GM21360 (cell line): ENCODE measurements around the gene AEBP1.
A peak's percentile ranks its signal among the peaks of the same experiment; 100 is the strongest.

Experiments
- ATAC-seq: cut with Tn5 transposase; IDR thresholded peaks from one replicate; pipeline ENCODE4 v1.9.1; 2021; ENCODE audit warnings: mild to moderate bottlenecking, moderate library complexity; ENCODE audit not compliant: unreplicated experiment

The AEBP1 gene

DNA sequence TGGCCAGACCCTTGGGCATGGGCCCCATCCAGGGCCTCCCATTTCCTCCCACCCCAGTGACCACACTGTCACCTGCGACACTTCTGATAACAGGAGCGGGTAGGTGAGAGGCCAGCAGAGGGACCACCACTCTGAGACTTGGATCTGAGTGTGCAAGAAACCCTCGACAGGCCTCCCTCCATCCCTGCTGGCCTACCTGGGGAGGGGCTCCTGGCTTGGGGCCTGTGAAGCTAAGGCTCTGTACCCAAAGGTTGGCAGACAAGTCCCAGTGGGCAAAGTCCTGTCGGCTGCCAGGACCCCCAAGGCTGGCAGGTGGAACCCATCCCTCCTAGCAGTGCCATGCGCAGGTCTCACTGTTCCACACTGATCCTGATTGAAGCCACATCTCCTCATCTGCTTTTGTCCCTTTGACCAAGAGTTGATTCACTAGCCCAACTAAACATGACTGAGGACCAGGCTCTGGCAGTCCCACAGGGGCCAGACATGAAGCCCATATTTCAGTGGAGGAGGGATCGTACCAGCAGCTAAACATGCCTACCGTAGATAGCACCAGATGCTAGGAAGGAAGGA, 37.6 kb upstream of the AEBP1 start:
- no peak for ATAC-seq

DNA sequence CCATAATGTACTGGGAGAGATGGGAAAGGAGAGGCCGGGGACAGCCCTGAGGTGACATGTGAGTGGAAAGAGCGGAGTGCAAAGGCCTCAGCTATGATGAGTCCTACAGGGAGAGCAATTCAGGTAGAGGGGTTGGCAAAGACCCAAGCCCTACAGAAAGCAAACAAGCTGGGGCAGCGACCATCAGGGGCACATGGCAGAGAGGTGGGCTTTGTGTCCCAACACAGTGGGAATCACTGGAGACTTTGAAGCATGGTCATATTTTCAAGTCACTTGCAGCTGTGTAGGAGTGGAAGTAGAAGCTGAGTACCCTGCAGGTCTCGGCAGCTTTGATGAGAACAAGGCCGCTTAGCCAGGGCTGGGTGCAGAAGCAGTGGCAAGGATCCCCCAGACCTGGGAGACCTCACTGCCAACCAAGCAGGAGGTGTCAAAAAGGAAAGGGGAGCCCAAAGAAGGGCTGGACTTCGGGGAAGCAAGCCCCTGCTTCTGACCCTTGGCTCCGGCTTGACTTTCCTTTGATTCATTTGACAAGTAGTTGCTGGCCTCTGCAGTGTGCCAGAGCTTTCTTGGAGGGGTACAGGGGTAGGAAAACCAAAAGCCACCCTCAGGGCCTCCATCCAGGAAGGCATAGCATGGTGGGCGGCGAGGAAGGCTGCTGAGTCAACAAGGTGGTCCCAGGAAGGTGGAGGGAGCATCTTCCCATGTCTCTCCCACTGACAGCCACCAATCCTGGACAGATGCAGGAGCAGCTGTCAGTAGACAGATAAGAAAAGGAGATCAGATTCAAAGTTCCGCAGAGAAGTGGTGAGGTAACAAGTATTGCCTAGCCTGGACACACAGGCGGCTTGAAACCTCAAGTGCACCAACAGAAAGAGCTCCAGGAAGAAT, 36.8 kb upstream of the AEBP1 start:
- ATAC-seq: no peak

DNA sequence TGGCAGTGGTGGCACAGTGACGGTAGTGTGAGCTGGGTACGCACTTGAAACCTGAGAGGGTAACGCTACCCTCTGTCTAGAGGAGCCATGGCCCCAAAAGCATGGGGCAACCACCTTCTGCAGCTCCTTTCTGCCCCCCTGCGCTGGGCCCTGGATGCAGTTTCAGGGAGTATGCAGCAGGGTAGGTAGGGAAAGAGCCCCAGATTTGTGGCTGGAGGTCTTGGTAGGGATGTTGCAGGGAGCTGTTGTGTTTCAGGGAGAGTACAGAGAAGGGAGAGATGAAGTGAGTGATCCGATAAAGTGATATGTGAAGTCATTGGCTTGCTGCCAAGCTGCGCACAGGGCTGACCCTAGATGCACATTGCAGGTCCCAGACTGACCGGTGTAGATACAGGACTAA, 36.1 kb upstream of the AEBP1 start:
- no peak for ATAC-seq

DNA sequence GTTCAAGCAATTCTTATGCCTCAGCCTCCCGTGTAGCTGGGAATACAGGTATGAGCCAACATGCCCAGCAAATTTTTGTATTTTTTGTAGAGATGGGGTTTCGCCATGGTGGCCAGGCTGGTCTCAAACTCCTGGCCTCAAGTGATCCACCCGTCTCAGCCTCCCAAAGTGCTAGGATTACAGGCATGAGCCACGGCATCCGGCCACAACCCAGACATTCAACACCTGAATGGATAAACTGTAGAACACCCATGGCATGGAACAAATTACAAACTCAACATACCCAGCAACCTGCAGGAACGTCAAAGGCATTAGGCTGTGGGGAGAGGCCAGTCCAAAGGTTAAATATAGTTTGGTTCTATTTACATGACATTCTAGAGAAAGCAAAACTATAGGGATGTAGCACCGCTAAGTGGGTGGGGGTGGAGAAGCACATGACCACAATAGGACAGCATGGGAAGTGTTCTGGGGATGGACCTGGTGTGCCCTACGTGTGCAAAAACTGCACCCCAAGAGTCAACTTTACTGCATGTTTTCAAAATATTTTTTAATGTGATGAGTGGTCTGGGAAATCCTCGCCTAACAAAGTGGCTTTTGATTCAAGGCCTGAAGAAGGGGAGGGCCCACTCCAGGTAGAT, 32.3 kb upstream of the AEBP1 start:
- ATAC-seq: no peak

DNA sequence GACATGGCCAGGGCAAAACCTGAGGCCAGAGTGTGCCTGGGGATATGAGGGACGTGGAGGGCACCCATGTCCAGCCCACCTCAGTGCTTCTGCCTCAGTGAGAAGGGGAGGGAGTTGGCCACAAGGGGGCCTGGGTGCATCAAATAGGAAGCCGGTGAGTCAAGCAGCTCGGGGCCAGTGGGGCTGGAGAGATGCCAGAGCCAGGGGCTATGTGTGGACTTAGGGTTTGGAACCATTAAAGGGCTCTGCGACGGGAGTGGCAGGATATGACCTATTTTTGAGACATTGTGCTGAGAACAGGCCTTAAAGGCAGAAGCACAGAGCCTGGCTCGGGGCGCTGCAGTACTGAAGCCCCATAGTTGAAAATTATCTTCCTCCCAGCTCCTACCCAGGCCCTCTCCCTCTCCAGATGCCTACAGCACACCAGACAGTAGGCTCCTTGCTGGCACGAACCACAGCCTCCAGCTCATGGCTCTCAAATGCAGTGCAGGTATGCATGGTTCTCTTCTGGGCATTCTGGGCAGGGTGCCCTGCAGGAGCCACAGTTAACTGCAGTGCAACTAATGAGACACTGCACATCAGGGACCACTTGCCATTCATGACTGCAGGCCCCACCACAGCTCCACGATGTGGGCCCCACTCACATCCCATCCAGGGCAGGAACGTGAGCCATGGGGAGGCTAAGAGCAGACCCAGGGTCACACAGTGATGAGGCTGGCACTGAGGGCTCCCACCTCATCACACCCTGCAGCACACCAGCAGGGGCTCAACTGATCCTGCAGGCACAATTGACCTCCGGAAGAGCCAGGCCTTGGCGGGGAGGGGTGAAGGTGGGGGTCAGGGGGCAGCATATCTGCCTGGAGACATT, 31.5 kb upstream of the AEBP1 start:
- no peak for ATAC-seq

DNA sequence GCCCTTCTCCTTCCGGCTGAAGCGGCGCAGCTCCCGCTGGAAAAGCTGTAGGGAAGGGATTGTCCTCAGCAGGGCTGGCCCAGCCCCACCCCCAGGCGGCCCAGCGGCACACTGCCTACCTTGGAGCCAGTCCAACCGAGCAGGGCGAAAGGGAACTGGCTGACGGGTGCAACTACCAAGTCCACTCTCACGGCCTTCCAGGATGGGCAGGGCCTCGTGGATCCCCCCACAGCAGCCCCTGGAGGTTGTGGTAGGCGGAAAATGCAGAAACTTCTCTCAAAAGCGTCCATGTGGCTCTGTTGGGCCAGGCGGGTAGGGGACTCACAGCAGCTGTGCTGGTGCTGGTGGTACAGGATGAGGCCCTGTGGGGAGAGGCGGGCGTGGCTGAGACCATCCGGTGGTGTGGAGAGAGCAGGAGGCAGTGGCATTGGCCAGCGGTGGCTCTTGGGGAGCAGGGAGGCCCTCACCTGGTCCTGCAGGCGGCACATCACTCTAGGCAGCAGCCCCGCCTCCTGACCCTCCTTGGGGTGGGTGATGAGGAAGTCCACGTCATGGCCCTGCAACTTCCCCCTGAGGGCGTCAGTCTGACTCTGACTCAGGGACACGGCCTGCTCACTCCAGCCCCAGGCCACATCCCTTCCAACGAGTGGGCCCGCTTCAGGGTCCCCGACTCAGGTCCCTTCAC, 30.3 kb upstream of the AEBP1 start:
- no peak for ATAC-seq

DNA sequence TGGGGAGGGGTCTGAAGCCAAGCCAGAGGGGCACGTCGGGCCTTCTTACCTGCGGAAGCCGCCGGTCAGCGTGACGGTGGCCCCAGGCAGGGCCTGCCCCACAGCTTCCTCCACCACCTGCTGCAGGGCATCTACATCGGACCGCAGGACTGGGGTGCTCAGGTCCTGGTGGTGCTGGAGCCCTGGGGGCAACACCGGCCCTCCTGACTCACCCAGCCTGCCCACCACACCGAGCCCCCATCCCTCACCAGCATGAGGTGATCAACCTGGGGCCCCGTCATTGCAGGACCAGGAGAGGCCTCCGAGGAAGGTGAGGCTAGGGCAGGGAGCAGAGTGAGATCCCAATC, 29.8 kb upstream of the AEBP1 start:
- no peak for ATAC-seq

DNA sequence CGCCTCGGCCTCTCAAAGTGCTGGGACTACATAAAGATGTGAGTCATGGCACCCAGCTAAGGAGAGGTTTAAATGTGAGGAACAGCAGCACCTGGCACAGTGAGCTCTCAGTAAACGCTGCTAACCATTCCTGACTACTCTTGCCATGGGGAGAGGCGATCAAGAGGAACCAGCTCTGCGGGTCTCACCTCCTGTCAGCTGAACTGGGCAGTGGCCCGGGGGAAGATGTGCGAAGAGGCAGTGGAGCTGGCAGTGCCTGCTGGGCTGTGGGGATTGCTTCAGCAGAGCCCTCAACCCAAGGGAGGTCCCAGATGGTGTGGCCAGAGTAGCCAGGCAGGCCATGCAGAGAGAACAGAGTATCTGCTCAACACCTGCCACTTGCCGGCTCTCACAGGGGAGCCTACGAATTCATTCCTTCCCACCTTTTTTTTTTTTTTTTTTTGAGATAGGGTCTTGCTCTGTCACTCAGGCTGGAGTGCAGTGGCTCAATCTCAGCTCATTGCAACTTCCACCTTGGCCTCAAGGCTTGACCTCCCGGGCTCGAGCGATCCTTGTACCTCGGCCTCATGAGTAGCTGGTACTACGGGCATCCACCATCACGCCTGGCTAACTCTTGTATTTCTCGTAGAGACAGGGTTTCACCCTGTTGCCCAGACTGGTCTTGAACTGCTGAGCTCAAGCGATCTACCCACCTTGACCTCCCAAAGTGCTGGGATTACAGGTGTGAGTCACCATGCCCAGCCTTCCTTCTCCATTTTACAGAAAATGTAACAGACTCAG, 28.7 kb upstream of the AEBP1 start:
- no peak for ATAC-seq

DNA sequence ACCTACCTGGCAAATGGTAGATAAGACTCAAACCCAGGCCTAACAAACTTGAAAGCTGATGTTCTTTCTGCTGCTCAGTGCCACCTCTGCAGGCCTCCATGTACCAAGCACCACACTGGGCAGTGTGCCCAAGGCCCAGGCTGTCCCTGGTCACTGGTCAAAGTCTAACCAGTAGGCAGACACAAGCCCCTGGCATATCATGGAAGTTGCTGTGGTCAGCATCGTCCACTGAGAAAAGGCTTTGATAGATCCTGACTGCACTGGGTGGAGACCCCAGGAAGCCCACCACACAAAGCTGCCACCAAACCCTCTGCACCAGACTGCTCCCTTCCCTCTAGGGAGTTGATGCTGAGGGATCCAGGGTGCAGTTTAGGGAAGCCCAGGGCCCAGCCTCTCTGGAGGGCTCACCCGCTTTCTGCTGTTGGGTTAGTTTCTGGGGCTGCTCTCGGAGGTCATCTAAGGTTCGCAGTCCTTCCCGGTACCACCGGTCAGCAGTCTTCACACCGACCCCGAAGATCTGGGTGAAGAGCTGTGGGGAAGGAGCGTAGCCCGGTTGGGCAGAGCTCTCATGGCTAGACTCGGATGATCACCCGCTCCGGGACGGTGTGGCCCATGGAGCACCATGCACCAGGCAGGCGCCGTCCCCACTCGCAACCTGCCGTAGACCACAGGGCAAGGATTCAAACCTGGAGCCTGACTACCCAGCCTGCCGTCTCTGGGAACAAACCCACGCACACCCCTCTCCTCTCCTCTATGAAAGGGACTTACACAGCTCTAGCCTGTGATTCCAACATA, 27.8 kb upstream of the AEBP1 start:
- no peak for ATAC-seq

DNA sequence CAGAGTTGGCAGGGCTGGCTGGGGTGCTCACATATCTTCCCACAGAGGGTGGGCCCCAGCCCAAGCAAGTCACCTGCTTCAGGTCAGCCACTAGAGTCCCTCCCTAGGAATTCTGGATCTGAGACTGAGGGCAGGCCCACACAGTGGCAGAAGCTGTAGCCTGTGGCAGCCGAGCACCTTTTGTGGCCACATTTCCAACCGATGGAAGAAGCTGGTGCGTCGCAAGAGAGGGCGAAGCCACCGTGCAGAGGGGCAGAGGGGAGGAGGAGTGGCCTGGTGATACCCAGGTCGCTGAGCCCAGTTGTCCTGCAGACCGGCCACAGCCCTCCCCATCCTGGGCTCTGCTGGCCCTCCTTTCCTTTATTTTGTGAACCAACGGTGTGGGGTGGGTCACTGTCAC, 27.1 kb upstream of the AEBP1 start:
- ATAC-seq: no peak

DNA sequence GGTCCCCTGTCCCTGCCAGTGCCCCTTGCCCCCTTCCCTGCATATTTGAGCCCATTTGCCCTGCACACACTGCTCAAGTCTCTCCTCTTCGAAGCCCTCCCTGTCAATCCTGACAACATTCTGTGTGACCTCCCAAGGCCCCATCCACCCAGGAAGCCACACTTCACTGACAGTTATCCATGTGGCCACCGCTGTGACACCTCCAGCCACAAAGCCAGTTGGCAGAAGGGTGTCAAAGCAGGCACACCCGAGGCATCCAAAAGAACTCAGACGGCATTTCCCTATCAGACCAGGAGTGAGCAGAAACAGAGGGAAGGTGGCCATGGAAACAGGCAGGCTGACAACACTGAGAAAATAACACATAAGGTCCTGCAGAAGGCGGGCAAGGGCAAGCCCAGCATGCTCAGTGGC, 26.5 kb upstream of the AEBP1 start:
- ATAC-seq: no peak

DNA sequence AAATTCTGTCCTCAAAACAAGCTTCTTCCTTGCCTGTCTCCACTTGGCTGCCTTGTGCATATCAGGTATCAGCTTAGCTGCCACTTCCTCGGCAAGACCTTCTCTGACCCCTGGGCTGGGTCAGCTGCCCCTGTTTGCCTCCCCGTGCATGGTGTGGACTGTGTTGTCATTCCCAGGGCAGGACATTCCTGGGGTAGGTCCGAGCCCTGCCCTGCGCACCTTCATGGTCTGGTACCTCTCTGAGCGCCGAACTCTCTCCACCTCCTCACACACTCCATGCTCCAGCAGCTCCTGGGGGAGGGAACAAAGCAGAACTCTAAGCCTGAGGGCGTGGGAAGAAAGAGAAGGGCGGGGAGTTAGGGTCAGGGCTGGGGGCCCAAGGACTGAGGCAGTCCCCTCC, 25.6 kb upstream of the AEBP1 start:
- no peak for ATAC-seq

DNA sequence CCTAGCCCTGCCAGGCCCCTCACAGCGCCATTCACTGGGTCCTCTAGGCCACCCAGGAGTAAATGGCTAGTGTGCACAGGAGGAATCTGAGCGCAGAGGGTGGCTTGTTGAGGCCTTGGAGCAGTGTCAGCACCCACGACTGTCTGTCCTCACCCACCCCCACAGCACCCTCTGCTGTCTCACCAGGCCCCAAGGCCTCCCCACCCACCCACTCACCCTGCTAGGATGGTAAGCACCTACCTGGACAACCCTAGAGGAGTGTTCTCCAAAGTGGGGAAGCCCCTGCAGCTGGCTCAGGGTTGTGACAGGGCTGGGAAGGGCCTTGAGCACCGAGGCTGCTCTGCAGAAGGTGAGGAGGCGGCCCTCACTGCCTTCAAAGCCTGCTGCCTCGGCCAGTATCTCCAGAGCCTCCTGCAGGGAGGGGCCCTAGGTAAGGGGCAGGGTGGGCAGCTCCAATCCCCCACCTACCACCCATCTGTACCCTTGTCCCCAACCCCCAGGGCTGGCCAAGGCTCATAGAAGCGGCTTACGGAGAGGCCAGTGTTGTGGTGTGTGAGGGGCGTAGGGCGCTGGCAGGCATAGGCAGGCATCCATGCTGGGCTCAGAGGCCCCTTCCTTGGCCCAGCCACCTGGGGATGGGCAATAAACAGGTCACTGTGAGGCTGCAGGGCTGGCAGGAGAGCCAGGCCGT, 24.7 kb upstream of the AEBP1 start:
- ATAC-seq: no peak

DNA sequence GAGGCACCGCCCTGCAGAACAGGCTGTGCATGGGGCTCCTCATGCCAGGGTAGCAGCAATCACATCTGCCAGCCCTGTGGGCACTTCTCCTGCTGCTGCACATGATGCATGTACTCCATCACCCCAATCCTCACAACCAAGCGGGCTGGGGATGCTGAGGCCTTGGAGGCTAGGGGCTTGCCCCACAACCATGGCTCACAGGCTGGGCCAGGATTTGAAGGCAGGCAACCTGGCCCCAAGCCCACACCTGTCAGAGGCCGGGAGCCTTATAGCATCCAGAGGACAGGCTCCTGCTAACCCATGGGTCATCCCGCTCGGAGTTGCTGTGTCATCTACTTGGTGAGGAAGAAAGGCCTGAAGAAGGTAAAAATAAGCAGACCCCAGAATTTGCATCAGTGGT, 24.0 kb upstream of the AEBP1 start:
- no peak for ATAC-seq

DNA sequence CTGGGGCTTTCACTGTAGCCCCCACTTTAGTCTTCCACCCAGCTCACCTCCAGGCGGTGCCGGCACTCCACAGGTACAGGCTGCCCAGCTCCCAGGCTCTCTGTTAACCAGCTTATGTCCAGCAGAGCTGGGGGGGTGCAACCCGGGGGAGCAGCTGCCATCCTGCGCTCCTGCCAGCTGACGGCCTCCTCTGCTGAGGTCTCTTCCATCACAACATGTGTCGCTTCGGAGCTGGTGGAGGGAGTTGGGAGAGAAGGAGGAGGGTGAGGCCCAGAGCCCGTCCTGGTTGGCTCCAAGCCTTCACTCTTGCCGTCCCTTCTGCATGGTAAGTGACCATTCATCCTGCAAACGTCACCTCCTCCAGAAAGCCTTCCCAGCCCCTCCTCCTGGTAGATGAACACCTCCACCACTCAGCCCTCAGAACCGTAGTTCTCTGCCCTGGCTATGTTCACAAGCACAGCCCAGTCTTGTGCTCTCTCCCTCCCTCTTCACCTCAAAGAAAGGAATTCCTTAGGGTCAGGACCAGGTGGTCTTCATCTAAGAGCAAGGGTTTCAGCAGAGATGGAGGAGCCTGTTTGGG, 23.4 kb upstream of the AEBP1 start:
- ATAC-seq: no peak

DNA sequence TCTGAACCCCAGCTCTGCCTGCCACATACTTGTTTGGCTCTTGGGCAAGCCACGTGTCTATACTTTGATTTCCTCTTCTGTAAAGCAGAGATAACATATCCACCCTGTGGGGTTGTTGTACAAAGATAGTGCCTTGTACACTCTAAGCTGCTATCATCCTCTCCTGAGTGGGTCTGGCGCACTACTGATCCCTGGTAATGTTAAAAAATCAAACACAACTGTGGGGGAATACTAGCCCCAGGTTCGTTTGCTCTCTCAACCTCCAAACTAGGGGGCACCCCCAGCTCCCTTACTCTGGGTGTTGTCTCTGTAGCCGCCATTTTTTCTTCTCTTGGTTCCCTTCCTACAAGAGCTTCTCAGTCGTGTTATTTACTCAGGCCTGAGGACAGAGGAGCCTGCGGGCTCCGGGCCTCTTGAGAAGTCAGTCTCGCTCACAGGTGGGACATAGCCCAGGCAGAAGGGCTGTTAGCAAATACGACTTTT, 22.8 kb upstream of the AEBP1 start:
- ATAC-seq: no peak

DNA sequence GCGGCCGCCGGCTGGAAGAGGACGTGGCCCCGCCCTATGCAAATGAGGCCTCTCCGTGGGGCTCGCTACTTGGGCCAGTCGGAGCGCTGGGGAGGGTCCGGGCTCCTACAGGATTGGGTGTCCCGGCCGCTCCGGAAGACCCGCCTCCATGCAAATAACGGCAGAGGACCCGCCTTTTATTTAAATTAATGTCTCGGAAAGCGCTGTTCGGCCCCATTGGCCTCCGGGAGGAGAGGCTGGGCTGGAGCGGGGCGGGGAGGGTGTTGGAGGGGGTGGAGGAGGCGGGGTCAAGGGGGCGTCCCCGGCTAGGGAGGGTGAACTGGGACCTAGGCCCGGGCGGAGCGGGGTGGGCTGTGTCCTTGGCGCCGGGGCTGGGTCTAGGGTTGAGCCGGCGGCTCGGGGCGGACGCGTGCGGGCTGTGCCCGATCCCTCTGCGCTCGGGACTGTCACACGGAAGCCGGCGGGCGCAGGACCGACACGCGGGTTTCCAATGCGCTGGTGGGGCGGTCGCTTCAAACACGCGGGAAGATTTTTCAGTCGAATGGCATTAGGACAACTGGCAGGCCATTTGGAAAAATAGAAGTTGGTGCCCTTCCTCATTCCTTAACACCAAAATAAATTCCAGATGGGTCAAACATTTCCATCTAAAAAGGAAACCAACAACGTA, 21.5 kb upstream of the AEBP1 start:
- peak; percentile 87 for ATAC-seq

DNA sequence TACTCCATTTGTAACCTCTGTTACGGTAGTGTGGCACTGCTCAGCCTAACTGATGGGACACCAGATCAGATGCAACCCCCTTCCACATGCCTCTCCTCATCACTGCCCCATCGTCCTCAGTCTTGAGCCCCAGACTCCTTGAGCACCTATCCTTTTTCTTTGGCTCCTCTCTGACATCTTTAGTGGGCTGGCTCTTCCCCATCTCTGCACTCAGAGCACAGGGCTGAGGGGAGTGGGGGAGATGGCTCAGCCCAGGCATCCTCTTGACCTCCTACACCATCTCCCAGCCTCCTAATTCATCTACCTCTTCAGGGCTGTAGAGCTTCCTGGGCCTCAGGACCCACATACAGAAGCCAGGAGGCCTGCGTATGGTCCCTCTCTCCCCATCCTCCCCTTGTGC, 20.3 kb upstream of the AEBP1 start:
- no peak for ATAC-seq
